Stimulated activated CD4-positive, alpha-beta T cell treated with anti-CD3 and anti-CD28 coated beads, Interleukin-4, amount 100 ng/mL, for 48 hours (primary cell): Measurements from ENCODE around the gene AUH.

ENCODE experiments used
- DNase-seq, 2 donors: peaks; one replicate each; pipeline ENCODE4 v3.0.0-alpha.2; 2020; ENCODE audit warnings: low read depth in 2 of 2

The AUH gene

GRCh38 chr9:91248707-91249106 is 113.0 kb downstream of the AUH start:
- no peak for DNase-seq

GRCh38 chr9:91247278-91247677 is 114.4 kb downstream of the AUH start:
- DNase-seq: no peak

- no peak for DNase-seq
Measured at GRCh38 chr9:91246846-91247245, 114.9 kb downstream of the AUH start.

GRCh38 chr9:91245431-91246313 is 116.0 kb downstream of the AUH start:
- DNase-seq: no peak

- no peak for DNase-seq
Measured at GRCh38 chr9:91243029-91243428, 118.7 kb downstream of the AUH start.

- no peak for DNase-seq
Measured at GRCh38 chr9:91241909-91242308, 119.8 kb downstream of the AUH start.

- DNase-seq: no peak
Measured at GRCh38 chr9:91240596-91241165, 121.0 kb downstream of the AUH start.

GRCh38 chr9:91239367-91240111 is 122.2 kb downstream of the AUH start:
- DNase-seq: no peak

- no peak for DNase-seq
Measured at GRCh38 chr9:91234523-91234922, 127.2 kb downstream of the AUH start.

GRCh38 chr9:91231619-91232018 is 130.1 kb downstream of the AUH start:
- DNase-seq: no peak

- no peak for DNase-seq
Measured at GRCh38 chr9:91223000-91223399, 138.7 kb downstream of the AUH start.

- no peak for DNase-seq
Measured at GRCh38 chr9:91222457-91222856, 139.3 kb downstream of the AUH start.

GRCh38 chr9:91221332-91221731 is 140.4 kb downstream of the AUH start:
- DNase-seq: no peak

- no peak for DNase-seq
Measured at GRCh38 chr9:91220491-91221135, 141.1 kb downstream of the AUH start.

- no peak for DNase-seq
Measured at GRCh38 chr9:91220021-91220420, 141.7 kb downstream of the AUH start.

GRCh38 chr9:91219557-91219956 is 142.2 kb downstream of the AUH start:
- DNase-seq: no peak

- DNase-seq: no peak
Measured at GRCh38 chr9:91217388-91217787, 144.3 kb downstream of the AUH start.

- no peak for DNase-seq
Measured at GRCh38 chr9:91214867-91215266, 146.9 kb downstream of the AUH start.

- DNase-seq: no peak
Measured at GRCh38 chr9:91214086-91214485, 147.6 kb downstream of the AUH start.

- no peak for DNase-seq
Measured at GRCh38 chr9:91212596-91213243, 149.0 kb downstream of the AUH start.

GRCh38 chr9:91211919-91212318 is 149.8 kb downstream of the AUH start:
- DNase-seq: no peak

GRCh38 chr9:91211414-91211813 is 150.3 kb downstream of the AUH start:
- DNase-seq: no peak
